Testis (tissue), 2 donors: Measurements from ENCODE around the gene FAM110A.
"Not testable (repeated sequence)": the region's sequence is repeated elsewhere in the genome, so short reads cannot be mapped to it uniquely, and the experiment has no call there.

Source experiments
- POLR2A ChIP-seq: fragments of 450-650 bp; IDR thresholded peaks from one replicate; pipeline ENCODE4 v1.6.1; 2017; ENCODE audit warnings: antibody characterized with exemption, mild to moderate bottlenecking, moderate library complexity
- TF ChIP-seq, protein P1 (sequence below), 3 experiments: fragments of 450-650 bp in 2 of 3; fragments of 200-600 bp in 1 of 3; sonication (generic) in 1 of 3; IDR thresholded peaks; one replicate each; pipeline ENCODE4 v1.5.1; 2016 to 2019; ENCODE audit warnings: antibody characterized with exemption in 3 of 3, mild to moderate bottlenecking in 2 of 3, moderate library complexity in 1 of 3

DNA sequence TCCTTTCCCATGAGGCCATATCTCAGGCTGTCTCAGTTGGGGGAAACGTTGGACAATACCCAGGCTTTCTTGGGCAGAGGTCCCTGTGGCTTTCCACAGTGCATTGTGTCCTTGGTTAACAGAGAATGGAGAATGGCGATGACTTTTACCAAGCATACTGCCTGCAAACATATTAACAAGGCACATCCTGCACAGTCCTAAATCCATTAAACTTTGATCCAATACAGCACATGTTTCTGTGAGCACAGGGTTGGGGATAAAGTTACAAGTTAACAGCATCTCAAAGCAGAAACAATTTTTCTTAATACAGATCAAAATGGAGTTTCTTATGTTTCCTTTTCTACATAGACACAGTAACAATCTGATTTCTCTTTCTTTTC, 21.1 kb upstream of the FAM110A start:
- TF ChIP-seq, protein P1, sequence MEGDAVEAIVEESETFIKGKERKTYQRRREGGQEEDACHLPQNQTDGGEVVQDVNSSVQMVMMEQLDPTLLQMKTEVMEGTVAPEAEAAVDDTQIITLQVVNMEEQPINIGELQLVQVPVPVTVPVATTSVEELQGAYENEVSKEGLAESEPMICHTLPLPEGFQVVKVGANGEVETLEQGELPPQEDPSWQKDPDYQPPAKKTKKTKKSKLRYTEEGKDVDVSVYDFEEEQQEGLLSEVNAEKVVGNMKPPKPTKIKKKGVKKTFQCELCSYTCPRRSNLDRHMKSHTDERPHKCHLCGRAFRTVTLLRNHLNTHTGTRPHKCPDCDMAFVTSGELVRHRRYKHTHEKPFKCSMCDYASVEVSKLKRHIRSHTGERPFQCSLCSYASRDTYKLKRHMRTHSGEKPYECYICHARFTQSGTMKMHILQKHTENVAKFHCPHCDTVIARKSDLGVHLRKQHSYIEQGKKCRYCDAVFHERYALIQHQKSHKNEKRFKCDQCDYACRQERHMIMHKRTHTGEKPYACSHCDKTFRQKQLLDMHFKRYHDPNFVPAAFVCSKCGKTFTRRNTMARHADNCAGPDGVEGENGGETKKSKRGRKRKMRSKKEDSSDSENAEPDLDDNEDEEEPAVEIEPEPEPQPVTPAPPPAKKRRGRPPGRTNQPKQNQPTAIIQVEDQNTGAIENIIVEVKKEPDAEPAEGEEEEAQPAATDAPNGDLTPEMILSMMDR (IDR thresholded peaks at IDR 0.05), result not testable (repeated sequence)
- not testable (repeated sequence) for TF ChIP-seq POLR2A
